ENCODE measurements around the gene SPATS2.

SPATS2 gene

DNA sequence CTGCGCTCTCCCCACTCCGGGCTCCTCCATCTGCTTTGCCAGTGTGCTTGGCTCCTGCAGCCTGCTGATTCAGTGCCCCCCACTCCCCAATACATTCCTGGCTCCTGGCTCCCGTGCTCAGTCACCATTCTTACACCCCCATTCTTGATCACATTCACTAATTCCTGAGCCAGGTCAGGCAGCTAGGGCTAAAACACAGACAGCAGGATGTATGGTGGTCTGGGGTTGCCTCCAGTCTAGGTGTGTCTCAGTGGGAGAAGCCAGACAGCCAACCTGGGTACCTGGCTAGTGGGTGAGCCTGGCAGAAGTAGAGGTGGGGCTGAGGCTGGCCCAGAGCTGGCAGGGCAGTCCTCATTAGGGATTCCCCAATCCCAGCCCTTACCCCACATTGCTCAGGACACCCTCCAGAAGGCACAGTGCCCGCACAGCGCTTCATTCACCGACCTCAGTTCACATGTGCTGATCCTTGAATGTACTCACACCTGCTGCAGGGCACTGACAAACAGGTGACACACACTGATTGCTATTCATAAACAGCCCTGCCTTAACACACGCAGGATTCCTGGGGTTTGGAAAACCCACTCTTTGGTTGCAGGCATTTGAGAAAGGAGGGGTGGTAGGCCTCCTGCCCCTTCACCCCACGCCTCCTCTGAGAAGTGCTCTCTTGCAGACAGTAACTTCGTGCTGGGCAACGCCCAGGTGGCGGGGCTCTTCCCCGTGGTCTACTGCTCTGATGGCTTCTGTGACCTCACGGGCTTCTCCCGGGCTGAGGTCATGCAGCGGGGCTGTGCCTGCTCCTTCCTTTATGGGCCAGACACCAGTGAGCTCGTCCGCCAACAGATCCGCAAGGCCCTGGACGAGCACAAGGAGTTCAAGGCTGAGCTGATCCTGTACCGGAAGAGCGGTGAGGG is 173.2 kb downstream of the SPATS2 start:
- no peak for TF ChIP-seq CTCF (IDR thresholded peaks at IDR 0.05; ENCODE audit: low read depth, low read length)
- in situ Hi-C loops (cut with HindIII; ENCODE audit: low sequenced_read_pairs): no loop called here
- H3K4me3 ChIP-seq (ENCODE audit: low read depth, low read length): no peak overlapping the region
- DNase-seq (ENCODE audit: low read depth, low spot score): no peak

- DNase-seq (ENCODE audit: low read depth, low spot score): no peak
- in situ Hi-C loops (cut with HindIII; ENCODE audit: low sequenced_read_pairs): no loop called here
- H3K4me3 ChIP-seq (ENCODE audit: low read depth, low read length): no peak overlapping the region
- TF ChIP-seq CTCF (IDR thresholded peaks at IDR 0.05; ENCODE audit: low read depth, low read length): no peak
Observed at GRCh38 chr12:49541140-49541861, 174.0 kb downstream of the SPATS2 start.

DNA sequence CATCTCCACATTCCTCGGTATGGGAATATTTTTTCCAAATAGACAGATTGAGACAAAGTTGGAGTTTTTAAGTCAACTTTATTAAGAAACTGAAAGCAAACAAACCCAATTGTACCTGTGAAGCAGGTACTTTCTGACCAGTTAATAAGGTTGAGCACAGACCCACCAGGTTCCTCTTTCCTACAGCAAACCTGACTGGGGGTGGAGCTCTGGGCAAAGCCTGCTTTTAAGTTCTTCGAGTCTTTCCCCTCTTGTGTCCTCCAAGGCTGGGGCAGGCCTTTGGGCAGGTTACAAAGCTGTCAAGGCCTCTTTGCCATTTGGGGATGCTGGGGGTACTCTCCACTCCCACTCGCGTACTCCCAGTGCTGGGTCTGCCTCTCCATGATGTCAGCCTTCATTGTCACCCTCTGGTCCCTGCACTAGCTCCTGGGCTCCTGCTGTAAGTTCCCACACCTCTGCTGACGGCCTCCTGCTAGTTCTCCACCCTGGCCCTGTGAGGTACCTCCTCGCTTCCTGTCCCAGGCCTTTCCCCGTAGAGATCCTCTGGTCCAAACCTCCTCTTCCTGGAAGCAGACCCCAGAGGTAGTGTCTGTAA is 174.7 kb downstream of the SPATS2 start:
- TF ChIP-seq CTCF (IDR thresholded peaks at IDR 0.05; ENCODE audit: low read depth, low read length): no peak
- no peak for DNase-seq (ENCODE audit: low read depth, low spot score)
- H3K4me3 ChIP-seq (ENCODE audit: low read depth, low read length): no peak overlapping the region
- in situ Hi-C loops (cut with HindIII; ENCODE audit: low sequenced_read_pairs): no loop called here

- no peak for DNase-seq (ENCODE audit: low read depth, low spot score)
- TF ChIP-seq CTCF (IDR thresholded peaks at IDR 0.05; ENCODE audit: low read depth, low read length): no peak
- in situ Hi-C loops (cut with HindIII; ENCODE audit: low sequenced_read_pairs): no loop called here
- no peak overlapping the region for H3K4me3 ChIP-seq (ENCODE audit: low read depth, low read length)
Observed at GRCh38 chr12:49542592-49543160, 175.4 kb downstream of the SPATS2 start.

DNA sequence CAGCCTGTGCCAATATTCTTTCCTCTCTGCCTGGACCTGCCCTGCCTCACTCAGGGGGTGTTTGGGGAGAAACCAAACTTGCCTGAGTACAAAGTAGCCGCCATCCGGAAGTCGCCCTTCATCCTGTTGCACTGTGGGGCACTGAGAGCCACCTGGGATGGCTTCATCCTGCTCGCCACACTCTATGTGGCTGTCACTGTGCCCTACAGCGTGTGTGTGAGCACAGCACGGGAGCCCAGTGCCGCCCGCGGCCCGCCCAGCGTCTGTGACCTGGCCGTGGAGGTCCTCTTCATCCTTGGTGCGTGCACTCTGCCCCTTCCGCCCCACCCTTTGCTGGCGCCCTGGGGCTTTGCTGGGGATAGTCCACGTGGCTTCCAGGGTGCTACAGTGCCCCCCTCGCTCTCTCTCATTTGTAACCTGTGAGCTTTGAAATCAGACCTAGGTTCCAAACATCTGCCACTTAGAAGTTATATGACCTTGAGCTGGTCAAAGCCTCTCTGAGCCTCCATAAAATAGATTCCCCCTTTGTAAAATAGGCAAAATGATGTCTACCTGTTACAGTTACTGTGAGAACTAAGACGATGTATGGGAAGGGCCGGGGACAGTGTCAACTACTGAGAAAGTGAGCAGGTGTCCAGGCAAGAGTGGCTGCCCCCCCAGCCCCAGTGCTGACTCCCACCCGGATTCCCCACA is 176.1 kb downstream of the SPATS2 start:
- H3K4me3 ChIP-seq (ENCODE audit: low read depth, low read length): no peak overlapping the region
- DNase-seq (ENCODE audit: low read depth, low spot score): no peak
- in situ Hi-C loops (cut with HindIII; ENCODE audit: low sequenced_read_pairs): no loop called here
- TF ChIP-seq CTCF (IDR thresholded peaks at IDR 0.05; ENCODE audit: low read depth, low read length): no peak

Measured in astrocyte of the spinal cord (primary cell).